GM23338 (cell line): ENCODE results near the gene OR1I1. TPM values are rescaled to one million over a fixed set of nuclear protein-coding genes. Genes with fewer than 3 reads are reported as not detected.

Experiments used
- ATAC-seq: fragments of 200-7000 bp; cut with Tn5 transposase; 3 replicates; pipeline ENCODE4 v1.9.1; 2020
- DNase-seq: peaks from one replicate; pipeline ENCODE4 v3.0.0-alpha.2; 2015; ENCODE audit warnings: low spot score
- H2AFZ ChIP-seq: fragments of 200-600 bp; sonication (generic); 2 replicates; pipeline ENCODE4 v1.8.0; 2016; ENCODE audit warnings: antibody characterized with exemption, mild to moderate bottlenecking, moderate library complexity
- H3F3A ChIP-seq: fragments of 200-600 bp; sonication (generic); replicated peaks from 2 replicates; pipeline ENCODE4 v1.8.0; 2017; ENCODE audit warnings: antibody characterized with exemption, mixed run types, low read depth
- H3K27ac ChIP-seq: fragments of 200-600 bp; sonication (generic); 2 replicates; pipeline ENCODE4 v1.6.1; 2016; ENCODE audit warnings: low read depth
- H3K27me3 ChIP-seq: fragments of 200-600 bp; sonication (generic); 2 replicates; pipeline ENCODE4 v1.8.0; 2016; ENCODE audit warnings: mild to moderate bottlenecking, mixed run types, moderate library complexity; ENCODE audit not compliant: insufficient read depth
- H3K36me3 ChIP-seq: fragments of 200-600 bp; sonication (generic); 2 replicates; pipeline ENCODE4 v1.8.0; 2016; ENCODE audit warnings: mild to moderate bottlenecking; ENCODE audit not compliant: insufficient read depth
- H3K4me1 ChIP-seq: fragments of 200-600 bp; sonication (generic); 2 replicates; pipeline ENCODE4 v1.8.0; 2016; ENCODE audit warnings: mild to moderate bottlenecking, moderate library complexity; ENCODE audit not compliant: insufficient read depth
- H3K4me2 ChIP-seq: fragments of 200-600 bp; sonication (generic); 2 replicates; pipeline ENCODE4 v1.7.1; 2017; ENCODE audit warnings: mixed run types
- H3K4me3 ChIP-seq: fragments of 200-600 bp; sonication (generic); 2 replicates; pipeline ENCODE4 v1.6.1; 2016; ENCODE audit warnings: mixed run types
- H3K79me2 ChIP-seq: fragments of 200-600 bp; sonication (generic); replicated peaks from 2 replicates; pipeline ENCODE4 v1.8.0; 2017; ENCODE audit warnings: mild to moderate bottlenecking; ENCODE audit not compliant: insufficient read depth
- H3K9me2 ChIP-seq: fragments of 200-600 bp; sonication (generic); 2 replicates; pipeline ENCODE4 v1.8.0; 2017; ENCODE audit not compliant: insufficient read depth
- H4K20me1 ChIP-seq: fragments of 200-600 bp; sonication (generic); replicated peaks from 2 replicates; pipeline ENCODE4 v1.8.0; 2017; ENCODE audit warnings: mild to moderate bottlenecking; ENCODE audit not compliant: insufficient read depth
- H3K27ac Mint-ChIP-seq: 2 replicates; pipeline ENCODE4 v1.8.0; 2020; ENCODE audit warnings: inconsistent platforms, mild to moderate bottlenecking, moderate library complexity, mixed read lengths
- H3K27me3 Mint-ChIP-seq: 3 replicates; pipeline ENCODE4 v1.8.0; 2022; ENCODE audit warnings: low read depth, mild to moderate bottlenecking, moderate library complexity, mixed read lengths, inconsistent platforms; ENCODE audit not compliant: insufficient read depth, poor library complexity
- H3K36me3 Mint-ChIP-seq: 3 replicates; pipeline ENCODE4 v1.8.0; 2021; ENCODE audit warnings: low read depth, mild to moderate bottlenecking, inconsistent platforms, moderate library complexity, mixed read lengths
- H3K4me1 Mint-ChIP-seq: 3 replicates; pipeline ENCODE4 v1.8.0; 2020; ENCODE audit warnings: mild to moderate bottlenecking, inconsistent platforms, mixed read lengths
- H3K4me3 Mint-ChIP-seq: 3 replicates; pipeline ENCODE4 v1.8.0; 2021; ENCODE audit warnings: moderate library complexity, mild to moderate bottlenecking, inconsistent platforms, mixed read lengths
- H3K9me3 Mint-ChIP-seq: 3 replicates; pipeline ENCODE4 v1.8.0; 2020; ENCODE audit warnings: moderate library complexity, mild to moderate bottlenecking, inconsistent platforms, mixed read lengths
- CREB1 ChIP-seq: fragments of 250-450 bp; sonication (Bioruptor Pico); IDR thresholded peaks from 2 replicates; pipeline ENCODE4 v1.5.0; 2020; ENCODE audit warnings: low read depth, mild to moderate bottlenecking, moderate library complexity
- EZH2 ChIP-seq: fragments of 200-600 bp; sonication (generic); IDR thresholded peaks from one replicate; pipeline ENCODE4 v1.8.0; 2017; ENCODE audit warnings: antibody characterized with exemption, mild to moderate bottlenecking, low read depth; ENCODE audit not compliant: unreplicated experiment
- EZH2phosphoT487 ChIP-seq: fragments of 200-600 bp; sonication (generic); IDR thresholded peaks from one replicate; pipeline ENCODE4 v1.8.1; 2018; ENCODE audit warnings: antibody characterized with exemption; ENCODE audit not compliant: unreplicated experiment
- JUNB ChIP-seq: IDR thresholded peaks from one replicate; pipeline ENCODE4 v1.6.1; 2016; ENCODE audit warnings: antibody characterized with exemption; ENCODE audit not compliant: unreplicated experiment
- POLR2AphosphoS5 ChIP-seq: IDR thresholded peaks from 2 replicates; pipeline ENCODE4 v1.6.1; 2016; ENCODE audit warnings: antibody characterized with exemption, low read depth
- STAT1 ChIP-seq: IDR thresholded peaks from one replicate; pipeline ENCODE4 v1.6.1; 2016; ENCODE audit warnings: antibody characterized with exemption; ENCODE audit not compliant: unreplicated experiment
- ZNF331 ChIP-seq: fragments of 250-450 bp; sonication (Bioruptor Pico); IDR thresholded peaks from 2 replicates; pipeline ENCODE4 v1.5.0; 2020; ENCODE audit warnings: low read depth, mild to moderate bottlenecking, moderate library complexity
- ZNF462 ChIP-seq: fragments of 250-450 bp; sonication (Bioruptor Pico); IDR thresholded peaks from 2 replicates; pipeline ENCODE4 v1.5.0; 2020; ENCODE audit warnings: mild to moderate bottlenecking, moderate library complexity
- polyA plus RNA-seq: library from polyadenylated mRNA; unstranded; fragments of >200 nt; fragmentation: Nextera tagmentation; extraction: Ambion mirVana; gene quantifications from 2 replicates; pipeline ENCODE4 v1.2.1, GENCODE V29; 2016
- total RNA-seq: library from RNA; depleted of rRNA; stranded (reverse); fragments of >200 nt; shearing (Covaris generic); gene quantifications from 2 replicates; pipeline ENCODE4 v1.2.3, GENCODE V29; 2014
- TF ChIP-seq, protein P1 (sequence below), 2 experiments: fragments of 200-600 bp in 1 of 2; sonication (generic) in 1 of 2; conservative IDR thresholded peaks; 2 replicates each; pipeline versions ENCODE4 v1.5.1 to v1.6.1; 2016 to 2017; ENCODE audit warnings: antibody characterized with exemption in 2 of 2, low read depth in 2 of 2, mild to moderate bottlenecking in 2 of 2, moderate library complexity in 1 of 2
- TF ChIP-seq, protein P2 (sequence below): IDR thresholded peaks from one replicate; pipeline ENCODE4 v1.6.1; 2018; ENCODE audit warnings: antibody characterized with exemption; ENCODE audit not compliant: unreplicated experiment

Gene OR1I1
- total and polyA plus RNA-seq, 2 experiments from 2014 or later = not detected

DNA sequence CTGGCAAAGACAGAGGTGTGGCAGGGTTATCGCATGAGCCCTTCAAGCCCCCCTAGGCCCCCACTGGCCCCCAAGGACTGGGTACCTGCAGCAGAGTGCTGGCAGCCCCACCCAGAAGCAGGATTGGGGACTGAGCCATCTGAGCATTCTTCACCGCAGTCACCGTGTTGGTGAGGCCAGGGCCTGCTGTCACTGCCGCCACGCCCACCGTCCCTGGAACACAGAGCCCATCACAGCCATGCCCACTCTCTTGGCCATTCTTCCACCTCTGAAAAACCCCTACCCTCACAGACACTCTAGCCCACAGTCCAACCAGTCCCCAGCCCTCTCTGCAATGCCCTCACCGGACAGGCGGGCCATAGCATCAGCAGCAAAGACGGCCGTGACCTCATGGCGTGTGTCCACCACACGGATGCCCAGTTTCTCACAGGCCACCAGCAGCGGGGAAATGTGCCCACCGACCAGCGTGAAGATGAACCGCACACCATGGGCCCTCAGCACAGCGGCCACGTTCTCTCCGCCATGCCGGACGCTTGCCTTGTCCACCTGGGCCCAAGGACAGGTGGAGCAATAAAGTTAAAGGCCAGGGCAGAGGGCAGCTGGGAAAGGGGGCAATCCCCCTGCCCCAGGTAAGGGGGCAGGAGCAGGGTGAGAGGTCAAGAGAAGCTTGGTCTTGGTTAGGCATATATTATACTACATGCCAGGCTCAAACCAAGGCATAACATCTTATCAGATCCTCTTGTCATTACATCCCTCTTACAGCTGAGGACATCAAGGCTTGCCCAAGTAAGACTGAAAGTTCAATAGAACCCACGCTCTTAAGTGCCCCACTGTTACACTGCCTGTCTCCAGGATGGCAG is 41.2 kb downstream of the OR1I1 start:
- Histone ChIP-seq H3K4me1 (0 out of 2 replicates have a peak, but pooled peaks cover 3% of the 10 kb centered on the region), H4K20me1 (no peaks in the 10 kb centered on the region), H2AFZ (no peak overlapping the region), H3K36me3 (peaks cover 12% of the 10 kb centered on the region; the same call in 1 of the 2 replicates), H3K27ac (no peak overlapping the region), H3K9me2 (no peaks in the 10 kb centered on the region), H3K27me3 (no peaks in the 10 kb centered on the region), H3K4me3 (no peak overlapping the region), H3K4me2 (no peak overlapping the region), H3K79me2 (peaks cover 10% of the 10 kb centered on the region), H3F3A (0 out of 2 replicates have a peak, but pooled peaks cover 6% of the 10 kb centered on the region)
- Mint-ChIP-seq H3K4me3 (no peak overlapping the region), H3K27ac (no peak overlapping the region), H3K36me3 (peaks cover 42% of the 10 kb centered on the region), H3K4me1 (peaks cover 6% of the 10 kb centered on the region; the same call in 1 of the 3 replicates), H3K27me3 (peaks cover 28% of the 10 kb centered on the region), H3K9me3 (no peaks in the 10 kb centered on the region; the same call in 2 of the 3 replicates)
- ATAC-seq = no peak
- DNase-seq = no peak
- TF ChIP-seq JUNB = no peak
- TF ChIP-seq, protein P1, sequence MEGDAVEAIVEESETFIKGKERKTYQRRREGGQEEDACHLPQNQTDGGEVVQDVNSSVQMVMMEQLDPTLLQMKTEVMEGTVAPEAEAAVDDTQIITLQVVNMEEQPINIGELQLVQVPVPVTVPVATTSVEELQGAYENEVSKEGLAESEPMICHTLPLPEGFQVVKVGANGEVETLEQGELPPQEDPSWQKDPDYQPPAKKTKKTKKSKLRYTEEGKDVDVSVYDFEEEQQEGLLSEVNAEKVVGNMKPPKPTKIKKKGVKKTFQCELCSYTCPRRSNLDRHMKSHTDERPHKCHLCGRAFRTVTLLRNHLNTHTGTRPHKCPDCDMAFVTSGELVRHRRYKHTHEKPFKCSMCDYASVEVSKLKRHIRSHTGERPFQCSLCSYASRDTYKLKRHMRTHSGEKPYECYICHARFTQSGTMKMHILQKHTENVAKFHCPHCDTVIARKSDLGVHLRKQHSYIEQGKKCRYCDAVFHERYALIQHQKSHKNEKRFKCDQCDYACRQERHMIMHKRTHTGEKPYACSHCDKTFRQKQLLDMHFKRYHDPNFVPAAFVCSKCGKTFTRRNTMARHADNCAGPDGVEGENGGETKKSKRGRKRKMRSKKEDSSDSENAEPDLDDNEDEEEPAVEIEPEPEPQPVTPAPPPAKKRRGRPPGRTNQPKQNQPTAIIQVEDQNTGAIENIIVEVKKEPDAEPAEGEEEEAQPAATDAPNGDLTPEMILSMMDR (conservative IDR thresholded peaks at IDR 0.05; ENCODE audit: low read depth in 2 of 2) = no peak
- TF ChIP-seq STAT1 = no peak
- no peak for TF ChIP-seq CREB1
- no peak for TF ChIP-seq EZH2
- TF ChIP-seq, protein P2, sequence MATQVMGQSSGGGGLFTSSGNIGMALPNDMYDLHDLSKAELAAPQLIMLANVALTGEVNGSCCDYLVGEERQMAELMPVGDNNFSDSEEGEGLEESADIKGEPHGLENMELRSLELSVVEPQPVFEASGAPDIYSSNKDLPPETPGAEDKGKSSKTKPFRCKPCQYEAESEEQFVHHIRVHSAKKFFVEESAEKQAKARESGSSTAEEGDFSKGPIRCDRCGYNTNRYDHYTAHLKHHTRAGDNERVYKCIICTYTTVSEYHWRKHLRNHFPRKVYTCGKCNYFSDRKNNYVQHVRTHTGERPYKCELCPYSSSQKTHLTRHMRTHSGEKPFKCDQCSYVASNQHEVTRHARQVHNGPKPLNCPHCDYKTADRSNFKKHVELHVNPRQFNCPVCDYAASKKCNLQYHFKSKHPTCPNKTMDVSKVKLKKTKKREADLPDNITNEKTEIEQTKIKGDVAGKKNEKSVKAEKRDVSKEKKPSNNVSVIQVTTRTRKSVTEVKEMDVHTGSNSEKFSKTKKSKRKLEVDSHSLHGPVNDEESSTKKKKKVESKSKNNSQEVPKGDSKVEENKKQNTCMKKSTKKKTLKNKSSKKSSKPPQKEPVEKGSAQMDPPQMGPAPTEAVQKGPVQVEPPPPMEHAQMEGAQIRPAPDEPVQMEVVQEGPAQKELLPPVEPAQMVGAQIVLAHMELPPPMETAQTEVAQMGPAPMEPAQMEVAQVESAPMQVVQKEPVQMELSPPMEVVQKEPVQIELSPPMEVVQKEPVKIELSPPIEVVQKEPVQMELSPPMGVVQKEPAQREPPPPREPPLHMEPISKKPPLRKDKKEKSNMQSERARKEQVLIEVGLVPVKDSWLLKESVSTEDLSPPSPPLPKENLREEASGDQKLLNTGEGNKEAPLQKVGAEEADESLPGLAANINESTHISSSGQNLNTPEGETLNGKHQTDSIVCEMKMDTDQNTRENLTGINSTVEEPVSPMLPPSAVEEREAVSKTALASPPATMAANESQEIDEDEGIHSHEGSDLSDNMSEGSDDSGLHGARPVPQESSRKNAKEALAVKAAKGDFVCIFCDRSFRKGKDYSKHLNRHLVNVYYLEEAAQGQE = no peak
- no peak for TF ChIP-seq ZNF331 (CRISPR knock-in tag)
- no peak for TF ChIP-seq POLR2AphosphoS5
- no peak for TF ChIP-seq EZH2phosphoT487
- no peak for TF ChIP-seq ZNF462 (CRISPR knock-in tag)
